SK-N-SH (cell line): ENCODE measurements around the gene ATXN7. TPM values are rescaled to one million over a fixed set of nuclear protein-coding genes. Genes with fewer than 3 reads are reported as not detected.

Experiments used
- CTCF ChIA-PET: fragments of 300-600, 350-600 bp; formaldehyde crosslinking; extraction: SDS; loops from one replicate; lab custom pipeline; 2021; lab: Yijun Ruan, JAX
- POLR2A ChIA-PET: fragments of 350-600 bp; sonication (Branson Sonifier 250); formaldehyde crosslinking; extraction: SDS; loops from one replicate; lab custom pipeline; 2020; ENCODE audit warnings: antibody characterized with exemption, inconsistent platforms; lab: Yijun Ruan, JAX
- DNase-seq: peaks from one replicate; pipeline ENCODE4 v3.0.0; 2012
- H2AFZ ChIP-seq: fragments of 200-600 bp; sonication (generic); 2 replicates; pipeline ENCODE4 v1.8.1; 2016; ENCODE audit warnings: antibody characterized with exemption, mild to moderate bottlenecking, low read depth
- H3F3A ChIP-seq: fragments of 200-600 bp; sonication (generic); replicated peaks from 2 replicates; pipeline ENCODE3; 2016; ENCODE audit warnings: antibody characterized with exemption, mild to moderate bottlenecking; ENCODE audit not compliant: insufficient read depth
- H3K27ac ChIP-seq, 2 experiments: fragments of 200-500 bp in 1 of 2; fragments of 200-600 bp in 1 of 2; sonication (Bioruptor generic) in 1 of 2; sonication (generic), shearing (Covaris generic) in 1 of 2; 2 replicates each; pipeline versions ENCODE4 v1.5.1 to v1.6.1; 2014 to 2016; ENCODE audit warnings: low read depth in 2 of 2, inconsistent platforms in 1 of 2, low read length in 1 of 2, mild to moderate bottlenecking in 1 of 2, mixed read lengths in 1 of 2
- H3K27me3 ChIP-seq: fragments of 200-600 bp; sonication (generic), shearing (Covaris generic); 2 replicates; pipeline ENCODE4 v1.6.1; 2016; ENCODE audit warnings: mixed run types; ENCODE audit not compliant: insufficient read depth
- H3K36me3 ChIP-seq, 2 experiments: fragments of 200-500 bp in 1 of 2; fragments of 200-600 bp in 1 of 2; sonication (Bioruptor generic) in 1 of 2; sonication (generic) in 1 of 2; replicated peaks in 1 of 2; 2 replicates each; pipeline versions ENCODE3 to v1.5.1; 2014 to 2016; ENCODE audit warnings: low read length in 1 of 2, mild to moderate bottlenecking in 1 of 2; ENCODE audit not compliant: insufficient read depth in 2 of 2, control insufficient read depth in 1 of 2
- H3K4me1 ChIP-seq, 2 experiments: fragments of 200-500 bp in 1 of 2; fragments of 200-600 bp in 1 of 2; sonication (Bioruptor generic) in 1 of 2; sonication (generic), shearing (Covaris generic) in 1 of 2; 2 replicates each; pipeline versions ENCODE4 v1.5.1 to v1.6.1; 2014 to 2016; ENCODE audit warnings: low read depth in 1 of 2, low read length in 1 of 2, mixed run types in 1 of 2; ENCODE audit not compliant: insufficient read depth in 2 of 2, control insufficient read depth in 1 of 2
- H3K4me2 ChIP-seq: fragments of 200-600 bp; sonication (generic), shearing (Covaris generic); 2 replicates; pipeline ENCODE4 v1.6.1; 2017; ENCODE audit warnings: mixed run types
- H3K4me3 ChIP-seq, 2 experiments: fragments of 200-500 bp in 1 of 2; fragments of 200-600 bp in 1 of 2; sonication (Bioruptor generic) in 1 of 2; sonication (generic), shearing (Covaris generic) in 1 of 2; 2 replicates each; pipeline versions ENCODE4 v1.5.1 to v1.8.1; 2014 to 2016; ENCODE audit warnings: low read depth in 2 of 2, inconsistent platforms in 1 of 2, low read length in 1 of 2, mild to moderate bottlenecking in 1 of 2, mixed read lengths in 1 of 2, moderate library complexity in 1 of 2
- H3K79me2 ChIP-seq: fragments of 200-600 bp; sonication (generic); 2 replicates; pipeline ENCODE4 v1.8.1; 2017; ENCODE audit warnings: mild to moderate bottlenecking; ENCODE audit not compliant: insufficient read depth
- H3K9ac ChIP-seq: fragments of 200-600 bp; sonication (generic); 2 replicates; pipeline ENCODE4 v1.6.1; 2017; ENCODE audit warnings: mixed run types
- H3K9me2 ChIP-seq: fragments of 200-600 bp; sonication (generic); 2 replicates; pipeline ENCODE4 v1.6.1; 2017; ENCODE audit warnings: mixed run types
- H3K9me3 ChIP-seq: fragments of 200-600 bp; sonication (generic); 2 replicates; pipeline ENCODE4 v1.6.1; 2017; ENCODE audit warnings: mixed run types, mild to moderate bottlenecking, moderate library complexity
- H4K20me1 ChIP-seq: fragments of 200-600 bp; sonication (generic); 2 replicates; pipeline ENCODE4 v1.6.1; 2017; ENCODE audit warnings: mild to moderate bottlenecking, mixed run types; ENCODE audit not compliant: insufficient read depth
- ELF1 ChIP-seq: IDR thresholded peaks from 2 replicates; pipeline ENCODE4 v1.4.0; 2012
- EP300 ChIP-seq, 2 experiments: IDR thresholded peaks; 2 replicates each; pipeline versions ENCODE4 v1.4.0 to v1.6.1; 2012; ENCODE audit warnings: borderline replicate concordance in 1 of 2, low read depth in 1 of 2, low read length in 1 of 2
- FOSL2 ChIP-seq: IDR thresholded peaks from 2 replicates; pipeline ENCODE4 v1.4.0; 2012; ENCODE audit warnings: low read depth, mild to moderate bottlenecking, moderate library complexity, borderline replicate concordance
- FOXJ3 ChIP-seq: sonication (generic); formaldehyde crosslinking; IDR thresholded peaks from 2 replicates; pipeline ENCODE4 v1.5.1; 2020; ENCODE audit warnings: mild to moderate bottlenecking, missing genetic modification reagents
- FOXM1 ChIP-seq: IDR thresholded peaks from 2 replicates; pipeline ENCODE4 v1.4.0; 2012; ENCODE audit warnings: low read depth, mild to moderate bottlenecking
- GABPA ChIP-seq: IDR thresholded peaks from 2 replicates; pipeline ENCODE4 v1.4.0; 2012; ENCODE audit warnings: low read depth, mild to moderate bottlenecking
- GATA2 ChIP-seq: sonication (generic); formaldehyde crosslinking; IDR thresholded peaks from 2 replicates; pipeline ENCODE4 v1.5.0; 2020; ENCODE audit warnings: mild to moderate bottlenecking, missing genetic modification reagents
- JUND ChIP-seq: IDR thresholded peaks from 2 replicates; pipeline ENCODE4 v1.4.0; 2012
- MEF2A ChIP-seq: IDR thresholded peaks from 2 replicates; pipeline ENCODE4 v1.4.0; 2012; ENCODE audit warnings: low read depth, borderline replicate concordance
- NFIC ChIP-seq: IDR thresholded peaks from 2 replicates; pipeline ENCODE4 v1.4.0; 2012; ENCODE audit warnings: borderline replicate concordance
- RAD21 ChIP-seq: IDR thresholded peaks from 2 replicates; pipeline ENCODE4 v1.6.1; 2012; ENCODE audit warnings: mild to moderate bottlenecking, low read length
- RCOR1 ChIP-seq: fragments of 150-350 bp; IDR thresholded peaks from 2 replicates; pipeline ENCODE4 v1.6.1; 2017; ENCODE audit warnings: antibody characterized with exemption, low read length
- SIN3A ChIP-seq: IDR thresholded peaks from 2 replicates; pipeline ENCODE4 v1.6.1; 2012; ENCODE audit warnings: low read depth, mild to moderate bottlenecking, low read length, moderate library complexity, borderline replicate concordance
- SMC3 ChIP-seq: IDR thresholded peaks from 2 replicates; pipeline ENCODE4 v1.6.1; 2012; ENCODE audit warnings: low read depth, low read length, improper control_type of control experiment
- TAF1 ChIP-seq: IDR thresholded peaks from 2 replicates; pipeline ENCODE4 v1.6.1; 2012; ENCODE audit warnings: low read depth, mild to moderate bottlenecking, low read length, moderate library complexity, borderline replicate concordance
- TCF12 ChIP-seq: IDR thresholded peaks from 2 replicates; pipeline ENCODE4 v1.4.0; 2012
- ZBTB33 ChIP-seq: IDR thresholded peaks from 2 replicates; pipeline ENCODE4 v1.4.0; 2012; ENCODE audit warnings: low read depth, borderline replicate concordance
- WGBS: methylation state at CpG from one replicate; pipeline ENCODE4 v1.1.6; 2017; ENCODE audit warnings: low lambda C conversion rate; 5-methylcytosine and 5-hydroxymethylcytosine counted together
- polyA plus RNA-seq, 3 experiments: library from polyadenylated mRNA; depleted of rRNA; stranded (reverse); fragments of >200 nt; gene quantifications; 2 replicates each; pipeline ENCODE4 v1.2.3, GENCODE V29; 2012
- TF ChIP-seq, protein P1 (sequence below): fragments of 150-350 bp; IDR thresholded peaks from 2 replicates; pipeline ENCODE4 v1.6.1; 2016; ENCODE audit warnings: mild to moderate bottlenecking, low read depth, low read length

Gene ATXN7
- polyA plus RNA-seq, 1 of the 3 experiments (the other 2 are of a cell fraction): 6.2 TPM

GRCh38 chr3:63934041-63934866 lies 70.6 kb downstream of the ATXN7 start:
- Histone ChIP-seq H3K27me3 (no peaks in the 10 kb centered on the region), H3F3A (no peaks in the 10 kb centered on the region), H3K4me1 (peaks cover 0 to 2% of the 10 kb centered on the region in 2 experiments; a peak in 1 of 4 replicates), H3K36me3 (peaks cover 12 to 18% of the 10 kb centered on the region in 2 experiments), H2AFZ (no peak overlapping the region), H3K9me2 (no peaks in the 10 kb centered on the region), H3K79me2 (peaks cover 79% of the 10 kb centered on the region), H3K4me2 (no peak overlapping the region), H4K20me1 (peaks cover 37% of the 10 kb centered on the region), H3K9me3 (no peaks in the 10 kb centered on the region), H3K9ac (no peak overlapping the region), H3K4me3 (no peak overlapping the region), H3K27ac (no peak overlapping the region)
- no peak for DNase-seq
- WGBS: 94% methylated on average over 6 of the region's 6 CpGs
- ChIA-PET CTCF (no interaction called here), POLR2A (no interaction called here)
- TF ChIP-seq RCOR1: no peak
- TF ChIP-seq FOSL2: 0 out of 2 replicates have a peak, but pooled peaks have one; percentile 4
- no peak for TF ChIP-seq NFIC
- no peak for TF ChIP-seq ELF1
- TF ChIP-seq RAD21: no peak
- no peak for TF ChIP-seq JUND
- TF ChIP-seq SIN3A: no peak
- no peak for TF ChIP-seq GABPA

DNA sequence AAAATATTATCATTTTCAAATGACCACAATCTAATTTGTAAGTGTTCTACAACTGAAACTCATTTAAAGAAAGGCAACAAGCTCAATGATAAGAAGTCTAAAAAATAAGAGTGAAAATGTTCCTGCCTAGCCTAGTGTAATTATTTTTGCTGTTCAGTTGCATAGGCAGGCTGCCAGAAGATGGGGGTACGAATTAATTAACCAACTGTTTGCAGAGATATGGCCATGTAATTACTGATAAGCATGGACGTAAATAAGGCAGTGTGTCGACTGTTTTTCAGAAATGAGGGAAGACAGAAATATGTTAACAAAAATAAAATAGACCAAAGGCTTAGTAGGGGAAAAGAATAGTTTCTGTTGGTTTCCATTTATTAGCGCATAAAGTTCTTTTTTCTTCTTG lies 73.3 kb downstream of the ATXN7 start:
- peaks cover 46% of the 10 kb centered on the region for H4K20me1 ChIP-seq
- H3K27ac ChIP-seq: no peak overlapping the region
- WGBS: 72% methylated on average over 4 of the region's 4 CpGs
- no peak overlapping the region for H3K9ac ChIP-seq
- peaks cover 0 to 2% of the 10 kb centered on the region in 2 experiments; a peak in 1 of 4 replicates for H3K4me1 ChIP-seq
- H3K4me3 ChIP-seq: no peak overlapping the region
- no peaks in the 10 kb centered on the region for H3K27me3 ChIP-seq
- H3K36me3 ChIP-seq: peaks cover 18 to 26% of the 10 kb centered on the region in 2 experiments
- DNase-seq: peak; percentile 15
- peaks cover 86% of the 10 kb centered on the region for H3K79me2 ChIP-seq
- ChIA-PET POLR2A (no interaction called here), CTCF (interaction anchor here (0.9 to 3.2 kb wide), 3 partner anchors 21 to 57 kb away, joined by 3 to 11 read pairs (median 10); no protein-coding TSS in a partner anchor)
- no peaks in the 10 kb centered on the region for H3K9me3 ChIP-seq
- no peak overlapping the region for H2AFZ ChIP-seq
- H3K9me2 ChIP-seq: no peaks in the 10 kb centered on the region
- no peak overlapping the region for H3K4me2 ChIP-seq
- TF ChIP-seq TAF1 (no peak), GATA2 (CRISPR knock-in tag) (peak; percentile 79), FOSL2 (no peak), SMC3 (no peak), FOXM1 (no peak), TCF12 (no peak), FOXJ3 (CRISPR knock-in tag) (0 out of 2 replicates have a peak, but pooled peaks have one; percentile 23), MEF2A (no peak), EP300 (IDR thresholded peaks at IDR 0.05; ENCODE audit: borderline replicate concordance in 1 of 2, low read depth in 1 of 2, low read length in 1 of 2) (no peak), RCOR1 (peak; percentile 40; the same call in 1 of the 2 replicates), ZBTB33 (no peak)
- TF ChIP-seq, protein P1, sequence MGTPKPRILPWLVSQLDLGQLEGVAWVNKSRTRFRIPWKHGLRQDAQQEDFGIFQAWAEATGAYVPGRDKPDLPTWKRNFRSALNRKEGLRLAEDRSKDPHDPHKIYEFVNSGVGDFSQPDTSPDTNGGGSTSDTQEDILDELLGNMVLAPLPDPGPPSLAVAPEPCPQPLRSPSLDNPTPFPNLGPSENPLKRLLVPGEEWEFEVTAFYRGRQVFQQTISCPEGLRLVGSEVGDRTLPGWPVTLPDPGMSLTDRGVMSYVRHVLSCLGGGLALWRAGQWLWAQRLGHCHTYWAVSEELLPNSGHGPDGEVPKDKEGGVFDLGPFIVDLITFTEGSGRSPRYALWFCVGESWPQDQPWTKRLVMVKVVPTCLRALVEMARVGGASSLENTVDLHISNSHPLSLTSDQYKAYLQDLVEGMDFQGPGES: no peak
- H3F3A ChIP-seq: no peaks in the 10 kb centered on the region
